Osteoblast (primary cell): ENCODE measurements around the gene HNRNPC. TPM values are rescaled to one million over a fixed set of nuclear protein-coding genes. Genes with fewer than 3 reads are reported as not detected.

Experiments
- DNase-seq: peaks from one replicate; pipeline ENCODE4 v3.0.0; 2011; ENCODE audit warnings: low spot score, mixed read lengths; ENCODE audit not compliant: insufficient read length; ENCODE audit errors: missing footprints
- H2AFZ ChIP-seq: 2 replicates; pipeline ENCODE4 v1.6.0; 2011; ENCODE audit warnings: mild to moderate bottlenecking, low read length
- H3K27ac ChIP-seq: 2 replicates; pipeline ENCODE4 v1.5.1; 2011; ENCODE audit warnings: mild to moderate bottlenecking, low read depth, low read length, moderate library complexity
- H3K27me3 ChIP-seq: 2 replicates; pipeline ENCODE4 v1.6.0; 2012; ENCODE audit warnings: mild to moderate bottlenecking, control low read depth, inconsistent platforms, low read length, moderate library complexity; ENCODE audit not compliant: insufficient read depth
- H3K36me3 ChIP-seq: 2 replicates; pipeline ENCODE4 v1.5.1; 2011; ENCODE audit warnings: mild to moderate bottlenecking, low read length, control low read depth, moderate library complexity; ENCODE audit not compliant: insufficient read depth
- H3K4me1 ChIP-seq: 2 replicates; pipeline ENCODE4 v1.5.1; 2011; ENCODE audit warnings: mild to moderate bottlenecking, low read length, control low read depth, moderate library complexity; ENCODE audit not compliant: insufficient read depth
- H3K4me2 ChIP-seq: 2 replicates; pipeline ENCODE4 v1.6.0; 2011; ENCODE audit warnings: mild to moderate bottlenecking, low read length; ENCODE audit not compliant: insufficient read depth
- H3K4me3 ChIP-seq: fragments of 200-600 bp; sonication (generic); 3 replicates; pipeline ENCODE4 v1.5.1; 2012; ENCODE audit warnings: mild to moderate bottlenecking, low read length, inconsistent platforms; ENCODE audit not compliant: insufficient read depth
- H3K79me2 ChIP-seq: 2 replicates; pipeline ENCODE4 v1.6.0; 2012; ENCODE audit warnings: mild to moderate bottlenecking, low read length, control low read depth, inconsistent platforms; ENCODE audit not compliant: insufficient read depth
- H3K9me3 ChIP-seq: 2 replicates; pipeline ENCODE4 v1.5.1; 2011; ENCODE audit warnings: low read depth, low read length, control low read depth
- H4K20me1 ChIP-seq: 2 replicates; pipeline ENCODE4 v1.6.0; 2012; ENCODE audit warnings: mild to moderate bottlenecking, low read length, control low read depth; ENCODE audit not compliant: insufficient read depth
- total RNA-seq: library from RNA; depleted of rRNA; stranded (reverse); fragments of >200 nt; gene quantifications from 2 replicates; pipeline ENCODE4 v1.2.3, GENCODE V29; 2012
- TF ChIP-seq, protein P1 (sequence below): IDR thresholded peaks from 2 replicates; pipeline ENCODE4 v1.5.1; 2011; ENCODE audit warnings: mild to moderate bottlenecking, low read depth, low read length, moderate library complexity; ENCODE audit errors: extremely low read depth

HNRNPC gene
- total RNA-seq, 1 donor = 446 TPM

DNA sequence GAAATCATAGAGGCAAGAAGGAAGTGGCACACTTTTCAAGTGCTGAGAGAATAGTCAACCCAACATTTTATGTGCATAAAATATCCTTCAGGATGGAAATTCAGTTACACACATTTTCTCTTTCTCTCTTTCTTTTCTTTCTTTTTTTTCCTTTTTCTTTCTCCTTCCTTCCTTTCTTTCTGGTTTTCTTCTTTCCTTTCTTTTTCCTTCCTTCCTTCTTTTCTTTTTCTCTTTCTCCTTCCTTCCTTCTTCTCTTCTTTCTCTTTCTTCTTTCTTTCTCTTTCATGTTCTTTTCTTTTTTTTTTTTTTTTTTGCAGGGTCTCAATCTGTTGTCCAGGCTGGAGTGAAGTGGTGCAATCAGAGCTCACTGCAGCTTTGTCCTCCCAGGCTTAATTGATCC, 74.6 kb downstream of the HNRNPC start:
- TF ChIP-seq, protein P1, sequence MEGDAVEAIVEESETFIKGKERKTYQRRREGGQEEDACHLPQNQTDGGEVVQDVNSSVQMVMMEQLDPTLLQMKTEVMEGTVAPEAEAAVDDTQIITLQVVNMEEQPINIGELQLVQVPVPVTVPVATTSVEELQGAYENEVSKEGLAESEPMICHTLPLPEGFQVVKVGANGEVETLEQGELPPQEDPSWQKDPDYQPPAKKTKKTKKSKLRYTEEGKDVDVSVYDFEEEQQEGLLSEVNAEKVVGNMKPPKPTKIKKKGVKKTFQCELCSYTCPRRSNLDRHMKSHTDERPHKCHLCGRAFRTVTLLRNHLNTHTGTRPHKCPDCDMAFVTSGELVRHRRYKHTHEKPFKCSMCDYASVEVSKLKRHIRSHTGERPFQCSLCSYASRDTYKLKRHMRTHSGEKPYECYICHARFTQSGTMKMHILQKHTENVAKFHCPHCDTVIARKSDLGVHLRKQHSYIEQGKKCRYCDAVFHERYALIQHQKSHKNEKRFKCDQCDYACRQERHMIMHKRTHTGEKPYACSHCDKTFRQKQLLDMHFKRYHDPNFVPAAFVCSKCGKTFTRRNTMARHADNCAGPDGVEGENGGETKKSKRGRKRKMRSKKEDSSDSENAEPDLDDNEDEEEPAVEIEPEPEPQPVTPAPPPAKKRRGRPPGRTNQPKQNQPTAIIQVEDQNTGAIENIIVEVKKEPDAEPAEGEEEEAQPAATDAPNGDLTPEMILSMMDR = no peak
- H3K4me3 ChIP-seq = no peak overlapping the region
- H2AFZ ChIP-seq = no peak overlapping the region
- no peaks in the 10 kb centered on the region for H3K79me2 ChIP-seq
- H3K4me2 ChIP-seq = no peak overlapping the region
- no peaks in the 10 kb centered on the region for H3K27me3 ChIP-seq
- H3K36me3 ChIP-seq = no peaks in the 10 kb centered on the region
- H3K4me1 ChIP-seq = no peaks in the 10 kb centered on the region
- no peaks in the 10 kb centered on the region for H3K9me3 ChIP-seq
- no peak overlapping the region for H3K27ac ChIP-seq
- no peak for DNase-seq
- H4K20me1 ChIP-seq = no peaks in the 10 kb centered on the region

DNA sequence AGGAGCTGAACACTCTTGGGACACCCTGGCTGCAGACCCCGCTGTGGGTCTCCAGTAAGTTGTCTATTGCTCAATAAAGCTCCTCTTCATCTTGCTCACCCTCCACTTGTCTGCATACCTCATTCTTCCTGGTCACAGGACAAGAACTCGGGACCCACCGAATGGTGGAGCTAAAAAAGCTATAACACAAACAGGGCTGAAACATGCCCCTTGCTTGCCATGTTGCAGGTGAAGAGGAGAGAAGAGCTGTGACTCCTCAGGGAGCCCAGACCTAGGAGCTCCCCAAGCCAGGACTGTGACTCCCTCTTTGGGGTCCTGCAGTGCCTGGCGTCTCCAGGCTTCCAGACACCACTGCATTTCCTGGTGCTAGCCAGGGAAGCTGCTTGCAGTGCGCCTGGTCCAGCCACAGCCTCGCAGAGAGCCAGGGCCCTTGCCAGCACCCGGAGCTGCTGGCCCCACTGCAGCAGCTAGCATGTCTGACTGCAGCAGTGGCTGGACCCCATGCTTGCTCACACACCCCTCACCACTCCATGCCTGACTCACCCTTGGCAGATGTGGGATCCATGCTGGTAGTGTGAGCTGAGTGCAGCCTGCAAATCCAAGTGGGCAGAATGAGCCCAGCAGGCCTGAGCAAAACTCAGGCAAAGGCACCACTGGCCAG, 76.2 kb downstream of the HNRNPC start:
- H3K4me2 ChIP-seq = no peak overlapping the region
- no peak overlapping the region for H3K4me3 ChIP-seq
- H2AFZ ChIP-seq = no peak overlapping the region
- no peaks in the 10 kb centered on the region for H3K27me3 ChIP-seq
- no peaks in the 10 kb centered on the region for H3K79me2 ChIP-seq
- no peaks in the 10 kb centered on the region for H3K9me3 ChIP-seq
- TF ChIP-seq, protein P1 = no peak
- no peak for DNase-seq
- no peaks in the 10 kb centered on the region for H3K36me3 ChIP-seq
- H3K4me1 ChIP-seq = no peaks in the 10 kb centered on the region
- H4K20me1 ChIP-seq = no peaks in the 10 kb centered on the region
- H3K27ac ChIP-seq = no peak overlapping the region

DNA sequence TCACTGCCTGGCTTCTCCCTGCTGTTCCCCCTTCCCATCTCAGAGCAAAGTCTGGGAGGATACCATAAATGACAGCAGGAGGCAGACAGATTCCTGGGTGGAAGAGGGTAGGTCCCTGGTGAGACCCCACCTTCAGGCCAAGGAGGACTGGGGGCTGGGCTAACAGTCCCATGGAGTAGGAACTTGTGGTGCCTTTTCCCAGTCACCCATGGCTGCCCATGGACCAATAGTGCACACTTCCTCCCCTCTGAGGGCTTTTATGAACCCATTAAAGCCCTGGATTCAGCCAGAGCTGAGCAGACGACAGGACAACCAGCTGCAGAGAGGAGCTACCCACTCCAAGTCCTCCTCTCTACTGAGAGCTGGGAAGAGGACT, 76.8 kb downstream of the HNRNPC start:
- H3K27ac ChIP-seq = no peak overlapping the region
- peak overlapping the region; percentile 60 for H3K4me3 ChIP-seq
- H3K36me3 ChIP-seq = no peaks in the 10 kb centered on the region
- H3K79me2 ChIP-seq = no peaks in the 10 kb centered on the region
- no peak overlapping the region for H2AFZ ChIP-seq
- no peak for DNase-seq
- peak overlapping the region; percentile 76 for H3K4me2 ChIP-seq
- no peaks in the 10 kb centered on the region for H4K20me1 ChIP-seq
- H3K27me3 ChIP-seq = no peaks in the 10 kb centered on the region
- no peaks in the 10 kb centered on the region for H3K4me1 ChIP-seq
- TF ChIP-seq, protein P1 = no peak
- H3K9me3 ChIP-seq = no peaks in the 10 kb centered on the region

DNA sequence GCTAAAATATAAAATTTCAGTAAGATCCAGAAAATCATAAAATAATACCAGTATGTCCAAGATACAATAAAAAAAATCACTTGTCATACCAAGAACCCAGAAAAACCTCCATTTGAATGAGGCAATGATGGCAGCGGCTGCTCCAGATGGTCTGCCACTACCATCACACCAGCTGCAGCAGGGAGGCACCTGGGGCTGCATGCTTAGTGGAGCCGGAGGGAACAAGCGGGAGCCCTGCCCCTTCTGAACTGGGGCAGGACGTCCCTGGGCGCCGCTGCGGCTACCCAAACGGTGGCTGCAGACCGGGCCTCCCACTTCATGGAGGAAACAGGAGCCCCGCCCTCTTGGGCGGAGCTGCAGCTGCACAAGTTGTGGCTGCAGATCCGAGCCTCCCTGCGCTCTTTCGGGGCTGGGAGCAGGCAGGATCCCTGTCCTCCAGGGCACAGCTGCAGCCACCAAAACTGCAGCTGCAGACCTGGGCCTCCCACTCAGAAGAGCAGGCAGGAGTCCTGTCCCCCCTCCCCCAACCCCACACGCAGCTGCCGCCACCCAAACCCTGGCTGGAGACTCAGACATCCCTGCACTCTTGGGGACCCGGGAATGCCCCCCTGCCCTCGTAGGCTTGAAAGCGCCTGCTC, 77.3 kb downstream of the HNRNPC start:
- Histone ChIP-seq H2AFZ (peak overlapping the region; percentile 95), H3K27me3 (no peaks in the 10 kb centered on the region)

More for the DNA sequence above, 77.3 kb downstream of the HNRNPC start:
- DNase-seq = peak; percentile 91
- TF ChIP-seq, protein P1 = no peak
- H3K4me2 ChIP-seq = peak overlapping the region; percentile 76
- H4K20me1 ChIP-seq = no peaks in the 10 kb centered on the region
- H3K36me3 ChIP-seq = no peaks in the 10 kb centered on the region
- no peaks in the 10 kb centered on the region for H3K79me2 ChIP-seq
- peak overlapping the region; percentile 60 for H3K4me3 ChIP-seq
- no peaks in the 10 kb centered on the region for H3K4me1 ChIP-seq
- H3K9me3 ChIP-seq = no peaks in the 10 kb centered on the region
- no peak overlapping the region for H3K27ac ChIP-seq
